CD4-positive, alpha-beta T cell treated with Interleukin-12 subunit alpha and Interleukin-12 subunit beta, for 1 hour (primary cell): ENCODE measurements around the gene ACY1.

Experiments used
- DNase-seq: peaks from one replicate; pipeline ENCODE4 v3.0.0-alpha.2; 2020

Gene ACY1

DNA sequence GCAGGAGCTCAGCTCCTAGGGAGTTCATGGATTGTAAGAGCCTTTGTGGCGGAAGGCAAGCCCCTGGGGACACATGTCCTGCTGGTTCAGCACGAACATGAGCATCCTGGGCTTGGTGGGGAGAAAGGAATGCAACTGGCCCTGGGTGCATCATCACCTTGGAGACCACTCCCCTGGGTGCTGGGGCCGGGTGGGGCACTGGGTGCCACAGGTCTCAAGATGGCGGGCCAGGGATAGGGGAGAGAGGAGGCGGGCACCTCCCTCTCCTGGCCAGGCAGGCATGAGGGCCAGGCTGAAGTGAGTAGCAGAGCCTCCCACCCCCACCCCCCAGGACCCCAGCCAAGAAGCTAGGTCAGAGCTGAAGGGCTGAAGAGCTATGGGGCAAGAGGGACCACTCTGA, 16.8 kb upstream of the ACY1 start:
- DNase-seq, result no peak

DNA sequence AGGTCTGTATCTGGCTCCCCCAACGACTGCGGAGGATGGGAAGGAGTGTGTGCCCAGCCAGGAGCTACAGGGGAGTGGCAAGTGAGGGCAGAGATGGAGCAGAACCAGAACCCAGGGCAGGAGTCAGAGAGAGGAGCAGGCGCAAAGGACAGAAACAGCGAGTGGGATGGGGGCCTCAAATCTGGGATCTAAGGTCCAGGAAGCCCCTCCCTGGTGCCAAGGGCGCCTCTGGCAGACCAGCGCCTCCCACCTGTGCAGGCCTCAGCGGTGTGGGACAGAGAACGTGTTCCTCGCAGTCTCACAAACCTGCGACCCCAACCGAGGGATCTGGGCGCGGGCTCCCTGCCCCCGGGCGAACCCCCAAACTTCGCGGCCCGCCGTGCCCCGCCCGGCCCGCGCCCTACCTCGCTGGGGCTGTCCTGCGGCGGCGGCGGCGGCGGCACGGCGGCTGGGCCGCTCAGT, 16.4 kb upstream of the ACY1 start:
- DNase-seq, result no peak

DNA sequence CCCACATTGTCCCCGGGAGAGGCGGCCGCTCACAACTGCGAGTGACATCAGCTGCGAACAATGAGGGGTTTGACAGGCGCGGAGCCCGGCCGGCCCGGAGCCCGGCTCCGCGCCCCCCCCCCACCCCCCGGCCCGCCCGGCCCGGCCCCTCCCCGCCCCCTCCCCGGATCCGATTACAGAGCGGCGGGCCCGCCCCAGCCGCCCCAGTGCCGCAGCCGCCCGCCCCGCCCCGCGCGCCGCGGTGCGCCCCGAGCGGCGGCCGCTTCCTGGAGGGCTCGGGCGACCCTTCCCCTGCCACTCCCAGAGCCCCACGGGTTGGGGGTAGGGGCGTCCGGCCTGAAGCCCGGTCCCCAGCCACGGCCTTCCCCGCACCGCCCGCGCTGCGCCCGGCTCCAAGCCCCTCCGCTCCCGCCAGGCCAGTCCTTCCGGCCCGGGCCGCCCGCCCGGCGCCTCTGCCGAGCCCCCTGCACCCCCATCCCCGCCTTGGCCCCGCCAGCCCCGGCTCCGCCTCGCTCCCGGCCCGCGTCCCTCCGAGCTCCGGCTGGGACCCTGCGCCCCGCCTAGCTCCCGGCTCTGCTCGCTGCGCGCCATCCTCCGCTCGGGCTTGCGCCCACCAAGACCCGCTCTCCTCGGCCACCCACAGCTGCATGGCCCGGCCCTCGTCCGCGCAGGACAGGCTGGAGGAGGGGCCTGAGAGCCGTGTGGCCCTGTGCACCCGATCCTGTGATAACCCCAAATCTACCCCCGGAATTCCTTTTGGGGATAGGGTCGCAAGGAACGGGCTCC, 15.8 kb upstream of the ACY1 start, which contains the start of gene PCBP4:
PCBP4 (minus strand) TSS at position 71 of the 786 bp plus-strand sequence. CDS start 6,214 bp downstream, outside the sequence.
- DNase-seq, result peak; percentile 46

DNA sequence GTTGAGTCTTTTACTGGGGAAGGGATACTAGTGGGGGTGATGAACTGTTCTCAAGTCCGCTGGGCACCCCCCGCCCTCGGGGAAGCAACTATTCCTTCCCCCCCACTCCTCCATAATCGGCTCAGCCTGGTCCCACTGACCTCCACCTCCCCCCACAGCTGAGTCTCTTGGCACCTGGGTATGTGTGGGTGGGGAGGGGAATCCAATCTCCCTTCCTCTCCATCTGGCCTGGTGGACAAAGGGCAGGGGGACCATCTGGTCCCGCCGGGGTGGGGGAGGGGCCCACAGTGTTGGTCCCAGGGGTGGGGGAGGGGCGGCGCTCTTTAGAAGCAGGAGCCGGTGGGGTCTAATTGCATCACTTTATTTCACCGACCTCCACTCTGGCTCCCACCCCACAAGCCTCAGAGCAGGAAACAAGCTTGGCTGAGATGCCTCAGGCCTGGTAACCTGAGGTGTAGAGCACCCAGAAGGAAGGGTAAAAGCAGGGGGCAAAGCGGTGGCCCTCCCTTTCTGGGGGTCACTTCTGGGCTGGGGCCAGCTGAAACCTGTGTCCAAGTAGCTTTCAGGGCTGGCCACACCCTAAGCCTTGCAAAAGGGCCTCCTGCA, 15.1 kb upstream of the ACY1 start:
- no peak for DNase-seq

DNA sequence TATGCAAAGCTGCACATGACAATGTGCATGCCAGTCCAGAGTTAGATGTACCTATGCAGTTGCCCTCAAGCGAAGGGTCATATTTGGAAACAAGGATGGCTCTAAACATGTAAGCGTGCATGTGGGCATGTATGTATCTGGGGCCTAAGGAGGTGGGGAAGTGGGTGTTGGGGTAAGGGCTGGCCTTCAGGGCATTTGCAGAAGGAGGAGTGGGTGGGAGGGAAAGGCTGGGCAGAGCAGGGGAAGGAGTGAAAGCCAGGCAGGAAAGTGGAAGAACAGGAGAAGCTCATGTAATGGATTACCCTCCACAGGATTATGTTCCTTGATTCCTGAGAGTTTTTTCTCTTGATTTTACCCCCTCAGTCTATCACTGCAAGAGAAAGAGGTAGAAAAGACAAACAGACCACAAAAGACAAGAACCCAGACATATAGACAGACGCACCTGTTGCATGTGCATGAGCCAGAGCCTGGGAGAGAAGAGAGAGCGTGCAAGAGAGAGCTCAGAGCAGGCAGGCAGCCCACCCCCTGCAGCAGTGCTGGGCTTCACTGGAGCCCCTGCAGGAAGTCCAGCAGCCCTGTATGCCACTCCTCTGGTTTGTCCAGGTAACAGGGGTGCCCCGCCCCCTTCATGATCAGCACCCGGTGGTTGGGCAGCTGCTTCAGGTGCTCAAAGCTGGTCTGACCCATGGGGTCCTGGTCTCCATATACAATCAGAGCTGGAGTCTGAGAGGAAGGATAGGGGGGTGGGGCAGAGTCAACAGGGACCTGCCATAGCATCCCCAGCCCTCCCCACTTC, 14.3 kb upstream of the ACY1 start:
- no peak for DNase-seq

DNA sequence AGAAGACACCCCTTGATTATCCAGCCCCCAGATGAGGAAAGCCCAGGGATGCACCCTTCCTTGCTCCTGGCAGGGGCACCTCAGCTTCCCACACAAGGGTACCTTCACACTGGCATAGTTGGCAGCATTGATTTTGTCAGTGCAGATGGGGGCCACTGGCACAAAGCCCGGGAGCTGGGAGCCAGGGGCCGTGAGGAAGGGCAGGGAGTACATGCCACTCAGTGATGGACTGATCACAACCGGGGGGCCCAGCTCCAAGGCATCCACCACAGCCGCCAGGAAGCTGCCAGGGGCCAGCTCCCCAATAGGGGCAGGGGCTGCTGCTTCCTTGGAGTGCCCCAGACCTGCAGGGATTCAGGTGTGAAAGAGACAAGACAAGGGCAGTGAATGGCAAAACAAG, 13.5 kb upstream of the ACY1 start:
- DNase-seq, result no peak

DNA sequence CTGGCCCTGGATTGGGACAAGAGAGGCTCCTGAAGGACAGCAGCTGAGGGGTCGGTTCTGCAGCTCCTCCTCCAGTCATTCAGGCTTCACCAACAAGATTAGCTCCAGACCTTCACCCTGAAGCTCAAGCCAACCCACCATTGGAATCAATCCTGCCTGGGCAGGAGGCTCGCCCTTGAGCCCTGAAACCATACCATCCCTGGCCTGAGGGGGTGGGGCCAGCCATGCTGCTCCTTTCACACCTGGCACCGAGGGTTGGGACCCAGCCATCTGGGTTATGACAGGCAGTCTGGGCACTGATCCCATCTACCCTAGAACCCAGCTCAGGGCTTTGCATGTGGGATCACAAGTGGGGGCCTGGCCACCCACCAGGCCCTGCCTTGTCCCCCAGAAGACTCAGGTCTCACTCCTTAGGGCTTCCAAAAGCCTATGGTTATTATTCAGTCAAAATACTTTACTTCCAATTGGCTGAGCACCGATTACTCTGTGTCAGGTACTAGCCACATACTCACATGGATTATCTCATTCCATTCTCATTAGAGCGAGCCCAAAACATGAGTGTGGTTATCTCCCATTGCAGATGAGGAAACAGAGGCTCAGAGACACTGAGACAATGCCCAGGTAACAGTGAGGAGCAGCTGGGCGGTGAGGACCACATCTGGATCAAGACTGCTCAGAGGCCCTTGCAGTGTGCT, 12.6 kb upstream of the ACY1 start:
- no peak for DNase-seq

DNA sequence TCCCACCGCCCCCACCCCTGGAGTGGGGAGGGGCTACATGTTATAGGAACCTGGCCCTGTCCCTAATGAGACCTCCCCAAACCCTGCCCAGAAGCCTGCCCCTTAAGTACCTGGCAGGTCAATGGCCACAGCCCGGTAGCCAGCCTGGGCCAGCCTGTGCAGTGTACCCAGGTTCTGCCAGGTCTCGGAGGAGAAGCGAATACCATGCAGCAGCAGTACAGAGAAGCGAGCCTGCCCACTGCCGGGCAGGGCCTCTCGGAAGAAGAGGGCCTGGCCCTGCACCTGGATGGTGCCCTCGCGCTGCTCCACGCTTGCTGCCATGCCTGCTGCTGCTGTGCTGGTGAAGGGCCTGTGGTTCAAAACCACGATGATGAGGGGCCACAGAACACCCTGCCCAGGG, 12.0 kb upstream of the ACY1 start:
- no peak for DNase-seq

DNA sequence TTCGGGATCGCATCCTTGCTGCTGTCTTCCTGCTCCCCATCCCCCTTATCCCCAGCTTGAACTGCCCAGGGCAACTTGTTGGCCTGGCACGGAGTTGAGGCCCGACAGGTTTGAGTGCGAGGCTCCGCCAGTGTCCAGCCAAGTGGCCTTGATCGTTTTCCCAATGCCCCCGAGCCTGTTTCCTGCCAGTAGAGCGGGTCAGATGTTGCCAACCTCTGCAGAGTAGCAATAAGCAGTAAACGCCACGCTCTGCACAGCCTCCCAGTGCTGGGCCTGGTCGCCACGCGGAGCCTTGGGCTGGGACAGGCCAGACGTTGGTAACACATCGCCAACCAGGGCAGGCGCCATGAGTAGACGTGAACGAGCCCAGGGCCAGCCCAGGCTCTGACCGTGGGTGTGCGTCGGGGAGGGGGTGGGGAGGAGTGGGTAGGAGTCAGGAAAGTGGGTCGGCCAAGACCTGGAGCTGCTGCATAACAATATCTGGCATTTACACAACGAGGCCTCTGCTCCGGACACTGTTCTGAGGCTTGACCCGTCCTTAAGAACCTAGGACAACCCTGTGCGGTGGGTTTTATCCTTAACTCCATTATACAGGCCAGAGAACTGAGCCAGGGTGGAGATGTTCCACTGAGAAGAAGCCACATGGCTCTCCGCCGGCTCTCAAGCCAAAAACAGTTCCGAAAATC, 8.9 kb upstream of the ACY1 start:
- no peak for DNase-seq

DNA sequence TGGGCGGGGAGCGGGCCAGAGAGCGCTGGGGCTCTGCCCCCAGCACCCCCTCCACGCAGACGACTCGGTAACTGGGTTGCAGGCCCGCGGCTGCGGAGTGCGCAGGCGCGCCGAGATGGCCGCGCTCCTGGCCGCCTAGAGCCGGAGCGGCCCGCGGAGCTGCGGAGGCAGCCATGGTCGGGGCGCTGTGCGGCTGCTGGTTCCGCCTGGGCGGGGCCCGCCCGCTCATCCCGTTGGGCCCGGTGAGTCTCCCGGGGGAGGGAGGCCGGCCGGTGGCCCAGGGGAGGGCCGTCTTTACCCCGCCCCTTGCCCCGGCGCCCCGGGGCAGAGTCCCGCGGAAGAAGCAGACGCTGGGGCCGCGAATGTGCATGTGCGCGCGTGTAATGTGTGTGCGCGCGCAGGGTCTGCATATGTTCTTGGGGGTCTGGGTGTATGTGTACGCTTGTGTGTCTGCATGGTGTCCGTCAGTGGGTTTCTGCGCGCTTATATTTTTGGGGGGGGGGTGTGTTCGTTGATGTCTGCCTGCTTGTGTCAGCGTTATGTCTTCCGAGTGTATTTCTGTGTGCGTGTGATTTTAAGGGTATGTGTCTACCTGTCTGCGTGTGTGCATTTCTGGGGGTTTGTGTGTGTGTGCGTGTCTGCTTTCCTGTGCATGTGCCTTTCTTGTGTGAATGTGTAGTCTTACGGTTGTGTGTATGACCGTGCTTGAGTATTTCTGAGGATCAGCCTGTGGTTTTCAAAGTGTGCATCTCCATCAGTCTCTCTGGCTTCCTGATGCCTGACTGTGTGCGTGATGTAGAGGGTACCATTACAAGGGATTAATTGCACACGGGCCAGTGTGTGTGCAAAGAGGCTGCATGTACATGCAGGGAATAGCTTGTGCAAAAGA, 8.1 kb upstream of the ACY1 start, which contains the start of gene ABHD14A:
ABHD14A (plus strand) TSS at position 102 of the 889 bp plus-strand sequence; CDS start at position 174, 72 bp downstream.
- peak; percentile 84 for DNase-seq

DNA sequence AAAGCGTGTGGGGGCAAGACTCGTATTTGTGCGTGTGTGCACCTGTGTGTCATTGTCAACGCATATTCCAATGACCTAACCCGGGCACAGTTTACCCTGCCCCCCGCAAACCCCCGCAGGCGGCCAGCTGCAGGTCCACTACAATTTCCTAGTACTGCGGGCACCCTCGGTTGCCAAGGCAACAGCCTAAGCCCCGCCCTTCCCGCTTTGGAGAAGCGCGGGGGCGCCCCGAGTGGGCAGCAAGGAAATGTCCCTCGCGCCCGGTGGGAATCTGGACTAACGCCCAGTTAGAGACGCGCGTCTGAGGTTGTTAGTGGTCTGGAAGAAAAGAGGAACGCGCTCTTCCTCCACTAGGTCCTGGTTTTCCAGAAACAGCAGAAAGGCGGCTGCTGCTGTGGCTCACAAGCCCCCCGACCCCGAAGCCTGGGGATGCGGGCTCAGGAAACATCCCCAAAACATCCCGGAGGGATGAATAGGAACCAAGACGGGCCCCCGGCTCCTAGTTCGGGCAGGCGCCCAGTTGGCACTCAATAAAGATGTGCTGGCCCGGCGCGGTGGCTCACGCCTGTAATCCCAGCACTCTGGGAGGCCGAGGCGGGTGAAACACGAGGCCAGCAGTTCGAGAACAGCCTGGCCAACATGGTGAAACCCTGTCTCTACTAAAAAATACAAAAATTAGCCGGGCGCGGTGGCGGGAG, 7.3 kb upstream of the ACY1 start:
- DNase-seq, result peak; percentile 47

DNA sequence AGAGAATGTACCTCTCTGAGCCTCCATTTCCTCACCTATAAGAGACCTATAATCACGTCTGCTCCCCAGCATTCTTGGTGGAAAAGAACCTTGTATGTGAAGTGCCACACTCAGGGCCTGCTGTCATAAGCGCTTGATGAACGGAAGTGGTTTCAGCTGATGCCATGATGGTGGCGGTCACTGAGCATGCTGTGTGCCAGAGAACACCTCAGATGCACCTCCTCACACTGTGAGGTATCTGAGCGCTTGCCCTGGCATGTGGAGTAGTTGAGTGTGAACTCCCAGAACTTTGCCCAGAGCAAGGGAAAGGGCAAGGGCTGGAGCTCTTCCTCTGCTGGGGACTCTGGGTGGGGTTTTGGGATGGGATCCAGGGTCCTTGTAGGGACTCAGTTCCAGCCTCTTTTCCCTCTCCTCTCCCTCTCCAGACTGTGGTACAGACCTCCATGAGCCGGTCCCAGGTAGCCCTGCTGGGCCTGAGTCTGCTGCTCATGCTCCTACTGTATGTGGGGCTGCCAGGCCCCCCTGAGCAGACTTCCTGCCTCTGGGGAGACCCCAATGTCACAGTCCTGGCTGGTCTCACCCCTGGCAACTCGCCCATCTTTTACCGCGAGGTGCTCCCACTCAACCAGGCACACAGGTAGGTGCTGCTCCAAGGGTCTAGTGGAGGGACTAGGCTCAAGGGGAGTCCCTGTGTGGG, 5.7 kb upstream of the ACY1 start:
- peak; percentile 53 for DNase-seq

DNA sequence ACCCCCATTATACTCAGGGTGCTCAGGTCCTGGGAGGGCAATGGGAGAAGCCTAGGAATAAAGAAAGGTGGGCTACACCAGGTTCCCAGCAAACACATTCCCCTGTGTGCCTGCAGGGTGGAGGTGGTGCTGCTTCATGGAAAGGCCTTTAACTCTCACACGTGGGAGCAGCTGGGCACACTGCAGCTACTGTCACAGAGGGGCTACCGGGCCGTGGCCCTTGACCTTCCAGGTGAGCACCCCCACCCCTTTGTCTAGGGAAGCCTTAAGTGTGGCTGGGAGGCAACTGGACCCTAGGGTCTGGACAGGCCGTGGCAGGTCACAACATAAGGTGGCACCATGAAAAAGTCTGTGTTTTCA, 5.2 kb upstream of the ACY1 start:
- DNase-seq, result no peak

DNA sequence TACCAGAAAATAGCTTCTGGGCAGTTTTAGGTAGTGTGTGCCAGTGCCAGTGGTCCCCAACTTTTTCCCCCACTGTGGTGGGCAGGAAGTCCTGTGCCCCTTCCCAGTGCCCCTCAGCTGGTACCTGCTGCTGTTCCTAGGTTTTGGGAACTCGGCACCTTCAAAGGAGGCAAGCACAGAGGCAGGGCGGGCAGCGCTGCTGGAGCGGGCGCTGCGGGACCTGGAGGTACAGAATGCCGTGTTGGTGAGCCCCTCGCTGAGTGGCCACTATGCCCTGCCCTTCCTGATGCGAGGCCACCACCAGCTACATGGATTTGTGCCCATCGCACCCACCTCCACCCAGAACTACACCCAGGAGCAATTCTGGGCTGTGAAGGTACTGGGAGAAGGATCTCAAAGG, 3.1 kb upstream of the ACY1 start:
- no peak for DNase-seq

DNA sequence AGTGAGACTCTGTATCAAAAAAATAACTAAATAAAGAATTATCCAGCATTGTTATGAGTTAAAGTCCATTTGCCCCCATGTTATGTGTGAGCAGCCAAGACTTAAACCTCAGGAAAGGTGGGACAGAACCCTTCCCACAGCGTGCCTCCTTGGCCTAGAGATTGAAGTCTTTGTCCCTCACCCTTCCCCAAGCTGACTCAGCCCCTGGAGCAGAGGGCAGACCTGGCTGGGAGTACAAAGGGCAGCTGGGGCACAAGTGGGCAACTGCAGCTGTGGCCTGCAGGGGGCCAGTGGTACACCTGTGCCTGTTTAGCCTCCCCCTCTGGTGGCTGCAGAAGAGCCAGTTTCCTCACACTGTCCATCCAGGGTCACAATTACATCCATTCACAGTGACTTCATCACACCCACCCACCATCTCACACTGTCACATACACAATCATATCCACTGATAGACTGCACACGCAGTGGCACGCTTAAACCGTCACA, 940 bp upstream of the ACY1 start:
- peak; percentile 24 for DNase-seq

DNA sequence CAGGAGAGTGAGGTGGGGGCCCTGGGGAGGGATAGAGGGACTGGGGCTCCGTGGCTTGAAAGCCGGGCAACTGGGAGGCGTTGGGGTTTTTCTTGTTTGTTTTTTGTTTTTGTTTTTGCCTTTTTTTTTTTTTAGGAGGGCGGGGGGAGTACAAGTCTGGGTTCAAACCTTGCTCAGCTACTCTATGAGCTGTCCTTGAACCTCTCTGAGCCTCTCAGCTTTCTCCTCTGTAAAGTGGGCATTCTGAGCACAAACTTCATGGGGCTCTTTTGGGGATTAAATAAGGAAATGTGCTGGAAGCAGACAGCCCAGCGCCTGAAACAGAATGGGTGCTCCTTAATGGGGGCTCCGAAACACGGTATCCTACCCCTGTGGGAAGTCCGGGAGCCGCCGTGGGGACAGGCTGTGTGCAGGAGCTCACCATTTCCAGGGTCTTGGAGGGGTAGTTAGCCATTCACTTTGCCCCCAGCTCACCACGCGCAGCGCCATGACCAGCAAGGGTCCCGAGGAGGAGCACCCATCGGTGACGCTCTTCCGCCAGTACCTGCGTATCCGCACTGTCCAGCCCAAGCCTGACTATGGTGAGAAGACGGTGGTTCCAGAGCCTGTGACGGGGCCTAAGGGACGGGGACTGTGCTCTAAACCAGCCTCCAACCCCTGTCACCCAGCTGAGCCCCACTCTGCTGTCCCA, 388 bp downstream of the ACY1 start:
- no peak for DNase-seq

DNA sequence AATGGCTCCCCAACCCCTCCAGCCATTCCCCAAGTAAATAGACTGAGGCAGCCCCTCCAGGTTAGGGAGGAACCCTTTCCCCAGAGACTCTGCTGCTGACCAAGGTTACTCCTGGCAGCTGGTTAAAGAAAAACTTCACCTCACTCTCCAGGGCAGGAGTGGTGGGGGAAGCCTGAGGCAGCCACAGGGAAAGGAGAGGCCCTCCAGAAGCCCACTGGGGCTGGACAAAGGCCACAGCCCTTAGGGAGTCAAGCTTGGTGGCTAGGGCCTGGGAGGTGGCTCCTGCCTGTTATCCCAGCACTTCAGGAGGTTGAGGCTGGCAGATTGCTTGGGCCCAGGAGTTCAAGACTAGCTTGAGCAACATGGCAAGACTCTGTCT, 923 bp downstream of the ACY1 start:
- no peak for DNase-seq

DNA sequence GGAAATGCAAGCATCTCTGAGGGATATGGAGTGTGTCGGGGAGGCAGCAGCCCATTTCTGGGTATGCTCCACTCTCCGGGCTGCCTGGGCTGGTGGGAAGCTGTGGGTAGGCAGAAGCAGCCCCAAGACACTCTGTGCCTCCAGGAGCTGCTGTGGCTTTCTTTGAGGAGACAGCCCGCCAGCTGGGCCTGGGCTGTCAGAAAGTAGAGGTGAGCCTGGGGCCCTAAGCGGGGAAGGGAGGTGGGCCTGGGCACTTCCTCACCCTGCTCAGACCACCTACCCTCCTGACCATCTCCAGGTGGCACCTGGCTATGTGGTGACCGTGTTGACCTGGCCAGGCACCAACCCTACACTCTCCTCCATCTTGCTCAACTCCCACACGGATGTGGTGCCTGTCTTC, 1.7 kb downstream of the ACY1 start:
- no peak for DNase-seq
